ENCODE measurements around the gene PDE4D. TPM values are rescaled to one million over a fixed set of nuclear protein-coding genes. Genes with fewer than 3 reads are reported as not detected.
"Not testable (repeated sequence)": the region's sequence is repeated elsewhere in the genome, so short reads cannot be mapped to it uniquely, and the experiment has no call there.

Gene PDE4D
- total RNA-seq, 1 donor from 2014 or later: 81.0 TPM

DNA sequence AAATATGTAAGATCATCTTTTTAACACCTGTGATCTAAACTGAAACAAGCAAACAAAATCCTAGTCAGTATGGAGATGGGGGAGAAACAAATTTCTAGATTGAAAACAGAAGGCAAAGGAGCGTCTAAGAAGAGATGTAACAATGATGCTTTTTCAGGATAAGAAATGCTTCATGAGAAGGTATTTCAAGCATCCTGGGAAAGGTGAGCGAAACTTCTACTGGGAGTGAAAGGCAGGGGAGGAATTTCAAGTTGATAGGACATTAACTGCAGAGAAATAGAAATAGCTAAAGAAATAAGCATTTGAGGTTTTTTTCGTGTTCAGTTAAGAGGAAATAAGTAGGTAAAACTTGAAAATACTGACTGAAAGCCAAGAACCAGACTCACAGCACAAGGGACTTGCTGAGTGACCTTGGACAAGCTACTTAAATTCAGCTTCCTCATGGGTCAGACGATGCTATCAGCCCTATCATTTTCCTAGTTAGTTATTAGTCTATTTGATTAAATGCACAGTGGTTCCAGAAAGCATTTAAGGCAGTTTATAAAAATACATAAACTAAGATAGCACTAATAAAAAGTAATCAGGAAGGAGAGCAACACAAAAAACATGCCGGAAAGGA lies 406.3 kb downstream of the PDE4D start:
- intact Hi-C loops (cut with micrococcal nuclease): no loop called here

DNA sequence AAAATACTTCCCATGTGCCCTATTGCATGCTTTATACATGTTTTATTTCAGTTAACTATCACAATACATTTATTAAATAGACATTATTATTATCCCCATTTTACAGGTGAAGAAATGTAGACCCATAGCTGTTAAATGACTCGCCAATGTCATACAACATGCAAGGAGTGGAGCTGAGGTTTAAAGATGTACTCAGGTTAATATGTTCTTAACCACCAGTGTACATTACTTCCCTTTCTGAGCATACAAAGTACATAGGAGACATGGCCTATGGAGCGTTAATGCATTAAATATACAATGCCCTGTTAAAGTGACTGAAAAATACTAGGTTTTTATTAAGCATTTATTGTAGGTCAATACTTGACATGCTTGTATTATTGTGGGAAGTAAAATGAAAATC lies 407.0 kb downstream of the PDE4D start:
- intact Hi-C loops (cut with micrococcal nuclease): no loop called here

DNA sequence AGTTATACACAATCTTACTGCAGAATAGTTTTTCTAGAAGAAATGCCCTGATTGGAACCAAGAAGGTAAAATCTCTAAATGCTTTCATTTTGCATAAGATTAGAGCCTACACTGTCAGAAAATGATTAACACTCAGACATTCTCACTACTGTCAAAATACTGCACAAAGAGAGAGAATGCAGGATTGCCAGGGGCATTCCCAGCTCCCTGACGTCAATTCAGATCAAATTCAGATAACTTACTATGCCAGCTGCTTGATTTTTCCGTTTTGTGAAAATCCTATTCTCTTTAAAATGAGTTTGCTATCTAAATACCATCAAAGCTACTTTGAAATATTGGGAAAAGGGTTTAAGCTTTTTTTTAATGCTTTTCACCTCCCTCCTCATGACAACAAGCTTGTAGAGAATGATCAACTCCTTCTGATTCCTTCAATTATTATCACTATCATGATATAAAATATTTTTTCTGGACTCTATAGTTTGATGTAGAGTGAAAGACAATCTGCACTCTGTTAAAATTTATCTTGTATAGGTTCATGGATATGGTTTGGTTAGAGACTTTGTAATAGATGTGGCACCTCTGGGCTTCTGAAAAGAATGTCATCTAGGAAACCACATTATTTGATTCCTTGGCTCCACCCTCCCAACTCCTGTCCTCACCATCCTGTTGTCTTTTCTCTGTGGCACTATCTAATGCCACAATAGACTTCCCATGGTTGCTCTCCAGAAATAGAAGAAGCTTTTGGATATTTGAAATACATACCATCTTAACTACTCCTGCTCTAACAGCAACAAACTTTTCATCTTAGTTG lies 407.7 kb downstream of the PDE4D start:
- intact Hi-C loops (cut with micrococcal nuclease): no loop called here

DNA sequence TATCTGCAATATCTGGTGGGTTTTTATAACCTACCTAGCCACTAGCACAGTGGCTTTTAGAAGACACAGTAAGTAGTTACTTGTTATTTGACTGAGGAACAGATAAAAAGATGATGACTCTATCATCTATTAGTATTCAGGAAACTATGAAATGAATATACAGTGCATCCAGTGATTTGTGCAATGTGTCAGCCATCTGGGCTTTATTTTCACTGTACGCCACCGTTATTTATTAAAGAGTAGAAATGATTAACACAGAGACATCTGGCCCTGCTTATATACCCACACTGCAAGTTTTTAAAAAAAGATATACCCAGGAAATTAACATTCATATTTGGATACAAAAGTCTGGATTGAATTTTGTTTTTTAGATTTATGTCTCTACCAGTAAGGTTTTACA lies 408.4 kb downstream of the PDE4D start:
- intact Hi-C loops (cut with micrococcal nuclease): no loop called here

DNA sequence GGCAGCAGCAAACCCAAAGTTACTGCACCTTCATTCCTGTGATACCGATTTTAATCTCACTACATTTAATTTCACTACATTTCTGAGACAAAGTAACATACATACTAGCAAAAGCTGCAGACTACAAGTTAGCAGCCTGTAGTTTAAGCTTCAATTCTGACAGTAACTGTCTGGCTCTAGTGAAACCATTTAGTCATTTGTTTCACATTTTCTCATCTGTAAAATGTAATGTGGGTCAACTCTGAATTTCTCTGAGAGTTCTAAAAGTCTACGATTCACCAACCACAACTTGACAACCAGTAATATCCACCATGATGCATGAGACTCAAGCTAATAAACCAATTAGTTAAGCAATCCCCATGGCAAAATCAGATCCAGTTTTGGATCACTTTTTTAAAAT lies 408.9 kb downstream of the PDE4D start:
- intact Hi-C loops (cut with micrococcal nuclease): no loop called here

DNA sequence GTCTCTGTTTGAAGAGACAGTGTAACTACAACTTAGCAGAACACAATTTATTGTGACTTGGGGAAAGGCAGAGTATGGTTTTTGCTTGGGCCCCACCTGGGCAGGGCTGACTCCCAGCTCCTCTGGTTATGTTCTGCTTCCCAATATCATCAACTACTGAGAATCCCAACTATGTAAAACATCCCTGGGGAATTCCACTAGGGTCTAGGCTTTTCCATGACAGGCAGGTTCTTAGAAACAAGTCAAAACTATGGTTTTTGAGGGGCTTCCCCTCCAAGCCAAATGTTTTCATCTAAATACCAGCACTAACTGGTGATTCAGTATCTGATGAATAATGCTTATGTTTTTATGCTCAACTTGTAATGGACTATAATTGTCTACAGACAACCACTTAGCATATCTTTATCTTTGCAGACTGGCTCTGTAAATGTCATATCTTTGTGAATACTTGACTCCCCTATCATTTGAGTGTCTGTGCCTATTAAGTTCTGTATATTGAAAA lies 409.5 kb downstream of the PDE4D start:
- intact Hi-C loops (cut with micrococcal nuclease): no loop called here

DNA sequence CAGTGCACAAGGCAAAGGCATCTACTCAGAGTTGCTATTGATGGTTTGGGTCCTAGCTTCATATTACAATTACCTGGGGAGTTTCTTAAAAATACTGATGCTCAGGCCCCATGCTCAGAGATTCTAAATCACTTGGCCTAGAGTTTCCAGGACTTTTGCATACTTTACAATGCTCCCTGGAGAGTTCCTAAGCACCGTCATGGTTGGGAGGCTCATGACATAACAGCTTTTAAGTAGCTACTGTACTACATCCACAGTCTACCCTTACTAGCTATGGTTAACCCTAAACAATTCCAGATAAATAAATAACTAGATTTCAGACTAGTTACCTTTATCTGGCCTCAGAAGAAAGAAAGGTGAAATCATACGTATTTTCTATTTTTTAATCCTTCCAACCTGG lies 414.4 kb downstream of the PDE4D start:
- intact Hi-C loops (cut with micrococcal nuclease): no loop called here

DNA sequence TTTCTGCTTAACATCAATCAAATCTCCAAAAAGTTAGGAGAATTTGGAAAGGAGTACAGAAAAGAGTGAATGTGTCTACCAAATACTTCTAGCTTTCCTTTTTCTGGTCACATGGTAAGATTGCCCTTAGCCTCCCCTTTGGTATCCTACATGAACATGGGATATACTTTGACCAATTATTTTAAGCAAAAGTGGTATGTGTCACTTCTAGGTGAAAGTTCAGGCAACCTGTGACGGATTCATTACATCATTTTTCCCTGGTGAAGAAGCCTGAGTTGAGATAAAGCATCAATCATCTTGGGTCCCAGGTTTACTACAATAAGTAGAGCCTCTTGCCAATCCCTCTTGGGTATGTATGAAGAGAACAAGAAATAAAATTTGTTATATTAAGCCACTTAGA lies 419.2 kb downstream of the PDE4D start:
- intact Hi-C loops (cut with micrococcal nuclease): no loop called here

DNA sequence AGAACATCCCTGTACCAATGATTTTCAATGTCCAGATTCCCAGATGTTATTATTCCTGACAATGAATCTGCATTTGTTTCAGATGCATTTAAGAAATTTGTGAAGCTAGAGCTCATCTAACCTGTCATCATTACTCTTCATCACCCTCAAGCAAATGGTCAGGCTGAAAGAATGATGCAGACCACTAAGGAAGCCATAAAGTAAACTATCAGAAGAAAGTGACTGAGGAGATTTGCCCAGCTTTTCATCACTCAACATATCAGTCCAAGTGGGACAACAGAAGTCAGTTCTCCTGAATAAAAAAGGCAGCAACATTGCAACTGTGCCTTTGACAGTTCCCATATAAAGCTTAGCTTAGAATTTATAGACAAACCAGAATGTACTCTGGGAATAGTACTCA lies 419.9 kb downstream of the PDE4D start:
- intact Hi-C loops (cut with micrococcal nuclease): no loop called here

DNA sequence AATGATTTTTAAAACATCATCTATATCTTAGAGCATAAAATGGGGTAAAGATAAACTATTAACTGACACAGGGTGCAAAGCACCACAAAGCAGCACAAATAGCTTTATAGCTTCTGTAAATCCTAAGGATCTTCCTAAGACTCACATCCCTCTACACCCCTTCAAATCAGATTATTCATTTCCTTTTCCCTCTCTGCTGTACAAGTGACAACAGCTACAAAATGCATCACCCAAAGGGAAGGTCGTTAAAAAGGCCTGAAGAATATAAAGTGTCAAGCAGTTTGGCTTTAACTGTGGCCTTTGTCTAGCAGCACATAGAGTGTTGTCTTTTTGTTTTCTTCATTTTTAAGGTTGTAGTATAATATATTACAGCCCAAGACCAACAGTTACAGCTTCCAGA lies 422.1 kb downstream of the PDE4D start:
- intact Hi-C loops (cut with micrococcal nuclease): no loop called here

DNA sequence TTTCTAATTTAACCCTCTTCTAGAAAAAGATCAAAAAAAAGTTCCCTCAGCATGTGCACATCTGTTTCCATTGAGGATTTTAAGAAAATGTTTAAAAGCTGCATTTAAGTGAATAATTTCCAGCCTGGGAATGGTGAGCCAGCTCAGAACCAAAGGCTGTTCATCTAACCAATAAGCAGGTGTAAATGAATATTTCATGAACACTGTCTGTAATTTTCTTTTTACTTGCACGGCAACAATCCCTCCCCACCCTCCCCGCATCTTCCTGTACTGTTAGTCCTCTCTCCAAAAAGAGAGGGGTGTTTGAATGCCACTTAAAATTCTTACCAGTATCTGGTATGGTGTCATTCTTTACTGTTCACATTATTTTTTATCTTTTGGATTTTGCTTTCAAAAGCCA lies 425.6 kb downstream of the PDE4D start:
- intact Hi-C loops (cut with micrococcal nuclease): no loop called here

DNA sequence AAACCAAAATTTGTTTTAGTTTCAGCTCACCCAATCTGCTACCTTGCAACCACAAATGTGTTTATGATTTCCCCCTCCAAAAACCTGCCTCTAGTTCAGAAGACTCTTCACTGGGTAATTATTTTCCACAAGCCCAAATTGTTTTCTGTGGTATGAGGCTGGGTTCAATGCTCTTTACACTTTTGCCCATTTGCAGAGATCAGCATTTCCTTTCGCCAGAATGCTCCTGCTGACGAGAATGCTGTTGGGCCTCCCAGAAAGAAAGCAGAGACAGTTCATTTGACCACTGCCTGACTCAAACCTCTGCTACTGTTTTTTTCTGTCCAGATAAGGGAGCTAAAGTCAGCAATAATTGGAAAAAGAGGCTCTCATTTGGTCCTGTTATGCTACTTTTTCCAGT lies 427.3 kb downstream of the PDE4D start:
- intact Hi-C loops (cut with micrococcal nuclease): no loop called here

DNA sequence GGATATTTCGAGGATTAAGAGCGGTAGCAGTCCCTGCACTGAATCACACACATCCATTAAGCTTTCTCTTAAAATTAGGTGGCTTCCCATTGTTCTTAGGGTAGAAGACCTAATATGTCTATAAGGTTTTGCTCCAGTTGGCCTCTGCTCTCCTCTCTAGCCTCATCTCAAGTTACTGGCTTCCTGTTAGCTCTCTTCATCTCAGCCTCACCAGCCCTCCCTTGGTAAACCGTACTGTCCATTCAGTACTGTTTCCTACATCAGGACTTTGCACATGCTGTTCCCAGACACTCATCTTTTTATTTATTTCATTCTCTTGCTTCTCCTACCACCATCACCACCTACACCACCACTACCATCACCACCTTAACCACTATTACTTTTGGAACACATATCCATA lies 428.6 kb downstream of the PDE4D start:
- intact Hi-C loops (cut with micrococcal nuclease): no loop called here

DNA sequence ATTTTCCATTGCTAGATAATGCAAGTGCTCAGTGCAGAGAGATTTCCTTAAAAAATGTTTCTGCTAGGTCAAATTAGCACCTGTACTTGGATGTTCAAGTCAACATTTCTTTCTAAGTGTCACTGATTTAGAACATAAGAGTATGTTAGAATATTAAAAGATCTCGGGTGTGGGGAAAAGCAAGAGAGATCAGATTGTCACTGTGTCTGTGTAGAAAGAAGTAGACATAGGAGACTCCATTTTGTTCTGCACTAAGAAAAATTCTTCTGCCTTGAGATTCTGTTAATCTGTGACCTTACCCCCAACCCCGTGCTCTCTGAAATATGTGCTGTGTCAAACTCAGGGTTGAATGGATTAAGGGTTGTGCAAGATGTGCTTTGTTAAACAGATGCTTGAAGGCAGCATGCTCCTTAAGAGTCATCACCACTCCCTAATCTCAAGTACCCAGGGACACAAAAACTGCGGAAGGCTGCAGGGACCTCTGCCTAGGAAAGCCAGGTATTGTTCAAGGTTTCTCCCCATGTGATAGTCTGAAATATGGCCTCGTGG lies 429.8 kb downstream of the PDE4D start:
- intact Hi-C loops (cut with micrococcal nuclease): not testable (repeated sequence)

DNA sequence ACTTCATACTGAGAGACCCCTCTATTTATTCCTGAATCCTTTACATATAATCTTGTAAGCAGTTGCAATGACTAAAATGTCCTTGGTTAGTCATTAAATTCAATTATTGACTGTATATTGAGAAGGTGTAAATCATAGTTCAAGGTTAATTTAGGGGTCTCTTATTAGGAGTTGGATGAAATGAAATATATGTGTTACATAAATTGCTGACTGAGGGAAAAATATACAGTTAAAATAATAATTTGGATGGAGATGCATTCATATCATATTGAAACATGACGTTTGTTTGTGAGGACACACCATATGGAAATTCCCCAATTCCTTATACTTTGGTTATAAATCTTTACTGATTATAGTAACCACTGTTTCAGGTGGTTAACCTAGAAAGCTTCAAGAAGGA lies 430.6 kb downstream of the PDE4D start:
- intact Hi-C loops (cut with micrococcal nuclease): no loop called here

DNA sequence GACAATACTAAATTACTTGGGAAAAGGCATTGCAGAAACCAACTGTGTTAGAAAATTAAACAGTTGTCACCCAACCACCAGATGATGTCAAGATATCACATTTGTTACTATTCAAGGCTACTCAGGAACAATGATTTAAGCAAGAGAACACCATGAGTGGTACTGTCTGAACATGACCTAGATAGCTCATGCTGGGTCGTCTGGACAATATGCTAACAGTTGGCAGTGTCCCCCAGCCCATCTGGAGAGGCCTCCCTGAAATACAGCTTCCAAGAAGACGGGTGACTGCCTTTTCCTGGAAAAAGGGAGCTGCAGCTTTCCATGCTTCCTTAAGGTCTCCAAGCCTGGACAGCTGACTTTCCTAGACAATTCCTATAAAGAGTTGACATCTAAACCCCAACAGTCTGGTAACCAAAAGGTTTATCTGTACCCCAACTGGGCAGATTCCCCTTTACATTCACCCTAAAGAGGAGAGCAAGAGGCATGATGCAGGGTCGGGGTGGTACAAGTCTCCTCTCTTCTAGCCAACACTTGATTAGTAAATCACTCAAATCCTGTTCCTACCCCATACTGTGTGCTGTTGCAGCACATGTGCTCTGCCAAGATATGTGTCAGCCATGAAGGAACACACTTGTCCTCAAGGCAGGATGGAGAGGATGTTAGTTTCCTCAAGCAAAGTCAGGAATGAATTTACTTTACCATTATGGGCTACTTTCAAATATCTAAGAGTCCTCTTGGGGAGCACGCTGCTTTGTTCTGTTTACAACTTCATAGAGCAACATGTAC lies 433.0 kb downstream of the PDE4D start:
- intact Hi-C loops (cut with micrococcal nuclease): no loop called here

DNA sequence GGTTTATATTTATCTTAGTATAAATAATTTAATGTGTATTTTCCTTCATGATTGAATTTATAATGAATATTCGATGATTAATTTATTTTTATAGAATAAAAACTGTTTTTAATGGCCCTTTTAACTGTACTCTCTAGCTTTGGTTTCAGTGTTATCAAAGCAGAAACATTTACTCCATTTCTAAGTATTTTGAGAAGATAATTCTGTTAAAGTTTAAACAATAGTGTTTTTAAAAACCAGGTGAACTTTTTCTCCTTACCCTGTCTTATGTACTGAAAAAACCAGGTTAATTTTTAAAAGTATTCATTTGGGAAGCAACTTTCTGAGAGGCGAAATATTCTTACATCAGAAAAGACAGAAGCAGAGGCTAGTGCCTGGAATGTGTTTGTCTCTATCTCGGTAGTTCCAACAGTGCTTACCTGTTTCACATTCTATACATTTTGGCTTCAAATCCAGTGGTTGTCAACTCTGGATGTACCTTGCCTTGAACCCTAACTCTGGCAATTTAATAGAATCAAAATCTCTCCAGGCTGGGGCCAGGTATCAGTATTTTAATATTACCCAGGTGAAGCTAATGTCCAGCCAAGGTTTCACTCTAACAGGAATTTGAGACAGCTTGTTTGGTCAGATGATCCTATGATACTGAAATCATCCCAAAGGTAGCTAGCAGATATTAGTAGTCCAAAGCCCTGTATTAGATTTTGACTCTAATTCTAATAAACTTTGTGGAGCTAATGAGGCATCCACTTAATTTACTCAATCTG lies 434.4 kb downstream of the PDE4D start:
- intact Hi-C loops (cut with micrococcal nuclease): no loop called here

DNA sequence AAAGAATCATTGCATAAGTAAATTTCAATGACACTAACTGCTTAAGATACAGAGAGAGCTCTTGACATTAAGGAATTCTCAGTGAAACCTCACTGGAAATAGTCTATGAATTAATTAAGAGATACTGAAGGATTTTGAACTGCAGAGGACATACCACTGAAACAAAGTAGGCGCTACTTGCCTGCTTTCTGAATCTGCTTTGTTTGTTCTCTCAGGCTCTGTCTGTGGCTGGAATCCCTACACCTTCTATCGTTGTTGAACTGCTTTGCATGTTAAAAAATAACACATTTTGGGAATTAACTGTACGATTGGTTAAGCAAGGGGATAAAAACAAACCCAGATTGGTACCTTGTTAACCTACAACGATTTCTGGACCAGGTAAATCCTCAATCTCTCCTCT lies 435.2 kb downstream of the PDE4D start:
- intact Hi-C loops (cut with micrococcal nuclease): no loop called here

DNA sequence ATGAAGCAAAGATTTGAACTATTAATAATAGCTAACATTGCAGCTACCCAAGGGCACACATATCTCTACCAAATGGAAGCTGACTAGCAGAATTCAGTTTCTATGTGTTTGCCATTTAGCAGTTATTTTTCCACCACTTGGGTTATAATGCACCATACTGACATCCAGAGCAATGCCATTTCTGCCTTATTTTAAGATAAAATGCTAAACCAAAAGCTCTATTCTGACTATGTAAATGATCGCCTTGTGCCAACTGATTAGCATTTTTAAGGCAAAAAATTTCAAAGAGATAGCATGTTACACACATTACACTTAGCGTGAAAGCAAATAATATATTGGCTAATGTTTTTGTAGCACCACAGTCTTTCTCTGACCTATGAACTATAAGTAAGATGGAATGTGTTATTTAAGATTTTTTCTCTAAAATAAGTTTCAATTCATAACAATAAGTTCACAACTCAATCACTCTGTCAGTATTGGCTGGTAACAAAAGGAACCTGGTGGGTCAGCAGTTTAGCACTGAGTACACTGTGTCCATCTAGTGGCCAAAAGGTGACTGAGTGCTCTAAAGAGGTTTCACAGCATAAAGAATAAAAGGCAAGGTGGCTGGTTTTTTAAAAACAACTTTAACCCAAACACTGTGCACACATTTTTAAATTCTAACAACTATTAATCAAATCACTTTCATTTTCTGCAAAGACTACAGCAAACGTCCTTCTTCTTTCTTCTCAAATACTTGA lies 443.5 kb downstream of the PDE4D start:
- intact Hi-C loops (cut with micrococcal nuclease): no loop called here

DNA sequence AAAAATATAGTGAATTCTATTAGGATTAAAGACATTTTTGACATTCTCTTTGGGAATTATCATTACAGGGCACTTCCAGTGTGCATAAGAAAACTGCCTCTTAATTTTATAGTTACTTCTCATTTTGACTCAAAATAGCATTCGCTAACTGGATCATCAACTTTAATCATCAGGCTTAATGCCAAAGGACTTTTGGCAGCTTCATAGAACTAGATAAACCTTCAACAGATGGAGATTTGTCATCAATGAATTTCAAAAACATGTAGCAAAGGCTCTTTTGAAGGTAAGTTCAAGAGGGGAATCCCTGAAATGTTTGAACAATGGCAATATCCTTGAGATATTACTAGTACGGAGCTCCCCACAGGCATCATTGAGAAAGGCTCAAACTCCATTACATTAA lies 447.2 kb downstream of the PDE4D start:
- intact Hi-C loops (cut with micrococcal nuclease): no loop called here
